HepG2 (cell line): ENCODE data around the gene NCMAP. TPM values are rescaled to one million over a fixed set of nuclear protein-coding genes. Genes with fewer than 3 reads are reported as not detected.

Source experiments
- CHCHD3 ChIP-seq: sonication (generic); formaldehyde crosslinking; IDR thresholded peaks from 2 replicates; pipeline ENCODE4 v1.8.0; 2022; ENCODE audit warnings: mild to moderate bottlenecking, missing genetic modification reagents, moderate library complexity
- IKZF4 ChIP-seq: sonication (generic); formaldehyde crosslinking; IDR thresholded peaks from 2 replicates; pipeline ENCODE4 v1.5.1; 2020; ENCODE audit warnings: borderline replicate concordance, mild to moderate bottlenecking, low read depth, missing genetic modification reagents; ENCODE audit errors: not compliant biosample characterization
- PBX2 ChIP-seq: IDR thresholded peaks from 2 replicates; pipeline ENCODE4 v1.6.1; 2016; ENCODE audit warnings: control low read depth
- PHF5A ChIP-seq: IDR thresholded peaks from one replicate; pipeline ENCODE4 v1.6.1; 2018; ENCODE audit warnings: low read depth, missing genetic modification reagents; ENCODE audit not compliant: unreplicated experiment
- POLR2G ChIP-seq: fragments of 200-400 bp; formaldehyde crosslinking; IDR thresholded peaks from 2 replicates; pipeline ENCODE4 v1.6.1; 2018; ENCODE audit warnings: mild to moderate bottlenecking, low read depth, low read length, moderate library complexity
- SP140L ChIP-seq: sonication (generic); formaldehyde crosslinking; IDR thresholded peaks from 2 replicates; pipeline ENCODE4 v1.4.0; 2020; ENCODE audit warnings: missing genetic modification reagents, borderline replicate concordance
- ZNF121 ChIP-seq: sonication (generic); formaldehyde crosslinking; IDR thresholded peaks from 2 replicates; pipeline ENCODE4 v1.5.0; 2020; ENCODE audit warnings: mild to moderate bottlenecking, missing genetic modification reagents
- ZNF292 ChIP-seq: sonication (generic); formaldehyde crosslinking; IDR thresholded peaks from 2 replicates; pipeline ENCODE4 v1.8.1; 2022; ENCODE audit warnings: mild to moderate bottlenecking, low read depth, missing genetic modification reagents, borderline replicate concordance
- ZNF646 ChIP-seq: sonication (generic); formaldehyde crosslinking; IDR thresholded peaks from 2 replicates; pipeline ENCODE4 v1.9.0; 2021; ENCODE audit warnings: mild to moderate bottlenecking, missing genetic modification reagents
- ZNF709 ChIP-seq: sonication (generic); formaldehyde crosslinking; IDR thresholded peaks from 2 replicates; pipeline ENCODE4 v1.5.0; 2020; ENCODE audit warnings: mild to moderate bottlenecking, missing genetic modification reagents
- ZSCAN5A ChIP-seq: sonication (generic); formaldehyde crosslinking; IDR thresholded peaks from 2 replicates; pipeline ENCODE4 v1.8.0; 2022; ENCODE audit warnings: mild to moderate bottlenecking, missing genetic modification reagents, borderline replicate concordance
- polyA plus RNA-seq, 8 experiments: library from polyadenylated mRNA; depleted of rRNA in 3 of 8; stranded (reverse) in 7 of 8; unstranded in 1 of 8; fragments of >200 nt; fragmentation: Illumina TruSeq in 4 of 8; extraction: Trizol in 4 of 8; gene quantifications; 2 replicates each; pipeline versions ENCODE4 v1.2.1 to v1.2.3, GENCODE V29; 2011 to 2016; ENCODE audit warnings: low read depth in 4 of 8, missing spikeins in 1 of 8, mixed read lengths in 1 of 8; ENCODE audit not compliant: insufficient read depth in 1 of 8
- total RNA-seq, 5 experiments: library from RNA; depleted of rRNA; stranded (reverse); fragments of >200 nt; fragmentation: Illumina TruSeq; extraction: Trizol; gene quantifications; 2 replicates each; pipeline ENCODE4 v1.2.3, GENCODE V29; 2016; ENCODE audit warnings: low read depth in 1 of 5
- TF ChIP-seq, protein P1 (sequence below): fragments of 450-650 bp; IDR thresholded peaks from 2 replicates; pipeline ENCODE4 v1.6.1; 2016
- TF ChIP-seq, protein P2 (sequence below): sonication (generic); formaldehyde crosslinking; conservative IDR thresholded peaks from 2 replicates; pipeline ENCODE4 v1.4.0; 2020; ENCODE audit warnings: missing genetic modification reagents

Gene NCMAP
- total and polyA plus RNA-seq, 2 of the 13 experiments (the other 11 are each of a cell fraction or from before 2014, with no cell fraction given), result 2.7 to 20.0 TPM

DNA sequence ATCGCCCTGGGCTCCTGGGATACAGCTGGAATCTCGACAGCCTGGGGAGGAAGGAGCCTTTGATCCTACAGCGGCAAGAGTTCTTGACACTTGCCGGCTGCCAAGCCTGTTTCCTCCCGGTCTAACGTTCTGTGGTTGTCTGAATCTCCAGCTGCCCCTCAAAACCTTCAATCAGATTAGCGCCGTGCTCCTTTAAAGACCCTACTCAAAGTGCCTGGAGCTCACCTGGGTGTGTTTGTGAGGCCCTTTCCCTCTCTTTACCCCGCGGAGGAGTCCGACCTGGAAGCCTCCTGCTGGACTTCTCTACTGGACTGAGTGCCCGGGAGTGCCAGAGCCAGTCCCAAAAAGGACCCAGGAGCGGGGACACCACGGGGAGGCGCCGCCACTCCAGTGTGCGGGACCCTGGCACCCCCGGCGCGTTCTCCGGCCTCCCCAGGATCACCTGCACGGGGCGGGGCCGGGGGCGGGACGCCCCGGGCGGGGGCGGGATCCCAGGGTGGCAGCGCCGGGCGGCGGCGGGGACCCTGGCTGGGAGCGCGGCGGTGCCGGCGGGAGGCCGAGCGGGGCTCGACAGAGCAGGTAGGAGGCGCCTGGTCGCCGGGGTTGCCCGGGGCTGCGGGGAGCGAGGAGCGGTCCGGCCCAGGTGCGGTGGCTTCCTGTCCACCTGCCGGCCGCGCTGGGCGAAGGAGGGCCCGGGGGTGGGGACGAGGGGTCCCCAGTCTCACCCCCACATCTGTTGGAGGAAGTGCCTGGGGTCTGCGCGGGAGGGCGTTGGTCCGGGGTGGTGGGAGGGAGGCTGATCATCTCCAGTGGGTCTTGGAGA, at the start of gene NCMAP (continued):
- TF ChIP-seq ZSCAN5A (CRISPR knock-in tag) (no peak), PBX2 (CRISPR knock-in tag) (no peak), ZNF646 (CRISPR knock-in tag) (no peak), POLR2G (0 out of 2 replicates have a peak, but pooled peaks have one; percentile 28), SP140L (CRISPR knock-in tag) (no peak), IKZF4 (CRISPR knock-in tag) (no peak), PHF5A (no peak), ZNF709 (CRISPR knock-in tag) (no peak), ZNF292 (CRISPR knock-in tag) (no peak), CHCHD3 (CRISPR knock-in tag) (no peak), ZNF121 (no peak)
- TF ChIP-seq, protein P1, sequence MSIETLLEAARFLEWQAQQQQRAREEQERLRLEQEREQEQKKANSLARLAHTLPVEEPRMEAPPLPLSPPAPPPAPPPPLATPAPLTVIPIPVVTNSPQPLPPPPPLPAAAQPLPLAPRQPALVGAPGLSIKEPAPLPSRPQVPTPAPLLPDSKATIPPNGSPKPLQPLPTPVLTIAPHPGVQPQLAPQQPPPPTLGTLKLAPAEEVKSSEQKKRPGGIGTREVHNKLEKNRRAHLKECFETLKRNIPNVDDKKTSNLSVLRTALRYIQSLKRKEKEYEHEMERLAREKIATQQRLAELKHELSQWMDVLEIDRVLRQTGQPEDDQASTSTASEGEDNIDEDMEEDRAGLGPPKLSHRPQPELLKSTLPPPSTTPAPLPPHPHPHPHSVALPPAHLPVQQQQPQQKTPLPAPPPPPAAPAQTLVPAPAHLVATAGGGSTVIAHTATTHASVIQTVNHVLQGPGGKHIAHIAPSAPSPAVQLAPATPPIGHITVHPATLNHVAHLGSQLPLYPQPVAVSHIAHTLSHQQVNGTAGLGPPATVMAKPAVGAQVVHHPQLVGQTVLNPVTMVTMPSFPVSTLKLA, result no peak
- TF ChIP-seq, protein P2, sequence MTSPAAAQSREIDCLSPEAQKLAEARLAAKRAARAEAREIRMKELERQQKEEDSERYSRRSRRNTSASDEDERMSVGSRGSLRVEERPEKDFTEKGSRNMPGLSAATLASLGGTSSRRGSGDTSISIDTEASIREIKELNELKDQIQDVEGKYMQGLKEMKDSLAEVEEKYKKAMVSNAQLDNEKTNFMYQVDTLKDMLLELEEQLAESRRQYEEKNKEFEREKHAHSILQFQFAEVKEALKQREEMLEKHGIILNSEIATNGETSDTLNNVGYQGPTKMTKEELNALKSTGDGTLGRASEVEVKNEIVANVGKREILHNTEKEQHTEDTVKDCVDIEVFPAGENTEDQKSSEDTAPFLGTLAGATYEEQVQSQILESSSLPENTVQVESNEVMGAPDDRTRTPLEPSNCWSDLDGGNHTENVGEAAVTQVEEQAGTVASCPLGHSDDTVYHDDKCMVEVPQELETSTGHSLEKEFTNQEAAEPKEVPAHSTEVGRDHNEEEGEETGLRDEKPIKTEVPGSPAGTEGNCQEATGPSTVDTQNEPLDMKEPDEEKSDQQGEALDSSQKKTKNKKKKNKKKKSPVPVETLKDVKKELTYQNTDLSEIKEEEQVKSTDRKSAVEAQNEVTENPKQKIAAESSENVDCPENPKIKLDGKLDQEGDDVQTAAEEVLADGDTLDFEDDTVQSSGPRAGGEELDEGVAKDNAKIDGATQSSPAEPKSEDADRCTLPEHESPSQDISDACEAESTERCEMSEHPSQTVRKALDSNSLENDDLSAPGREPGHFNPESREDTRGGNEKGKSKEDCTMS (CRISPR knock-in tag), result no peak
